Transverse colon (tissue), 4 donors: ENCODE measurements around the gene KCNA1. TPM values are rescaled to one million over a fixed set of nuclear protein-coding genes. Genes with fewer than 3 reads are reported as not detected.

Experiments
- DNase-seq: peaks from one replicate; pipeline ENCODE4 v3.0.0-alpha.2; 2019
- H3K27ac ChIP-seq, 4 donors: fragments of 200-600 bp; sonication (generic); 2 replicates each; pipeline ENCODE4 v1.5.1; 2016 to 2018; ENCODE audit warnings: inconsistent platforms in 4 of 4
- H3K27me3 ChIP-seq: fragments of 200-600 bp; sonication (generic); 2 replicates; pipeline ENCODE4 v1.5.1; 2017; ENCODE audit warnings: inconsistent platforms
- H3K36me3 ChIP-seq, 4 donors: fragments of 200-600 bp; sonication (generic); 2 replicates each; pipeline ENCODE4 v1.5.1; 2017 to 2019; ENCODE audit warnings: inconsistent platforms in 4 of 4
- H3K4me1 ChIP-seq, 4 donors: fragments of 200-600 bp; sonication (generic); 2 replicates each; pipeline ENCODE4 v1.5.1; 2017 to 2020; ENCODE audit warnings: inconsistent platforms in 4 of 4
- H3K4me3 ChIP-seq, 4 donors: fragments of 200-600 bp; sonication (generic); 1 replicate in 1 of 4; 2 replicates in 3 of 4; pipeline versions ENCODE4 v1.5.1 to v1.6.1; 2017 to 2019; ENCODE audit warnings: inconsistent platforms in 4 of 4
- H3K9me3 ChIP-seq, 2 donors: fragments of 200-600 bp; sonication (generic); 2 replicates each; pipeline ENCODE4 v1.5.1; 2017 to 2019; ENCODE audit warnings: inconsistent platforms in 2 of 2
- EP300 ChIP-seq: sonication (generic); formaldehyde crosslinking; IDR thresholded peaks from one replicate; pipeline ENCODE4 v1.6.1; 2017; ENCODE audit warnings: antibody characterized with exemption, low read depth
- POLR2A ChIP-seq: fragments of 450-650 bp; IDR thresholded peaks from one replicate; pipeline ENCODE4 v1.6.1; 2016; ENCODE audit warnings: antibody characterized with exemption, mild to moderate bottlenecking, moderate library complexity
- POLR2AphosphoS5 ChIP-seq, 3 donors: sonication (generic); formaldehyde crosslinking; IDR thresholded peaks; one replicate each; pipeline ENCODE4 v1.6.1; 2016; ENCODE audit warnings: antibody characterized with exemption in 3 of 3
- WGBS, 2 donors: methylation state at CpG; one replicate each; pipeline ENCODE4 v1.1.5; 2018; ENCODE audit warnings: low coverage in 1 of 2; 5-methylcytosine and 5-hydroxymethylcytosine counted together
- in situ Hi-C, 4 donors: fragments of 200-750 bp; cut with MboI; loops; one replicate each; pipeline versions ENCODE4 v1.15.0 to v1.15.1; 2017; ENCODE audit warnings: low sequenced_read_pairs in 3 of 4, low pct_ligation_motif_present in 1 of 4, low pct_unique_long_range_greater_than_20kb in 1 of 4
- intact Hi-C: fragments of 100-400 bp; cut with DNase I; formaldehyde crosslinking; loops from one replicate; pipeline ENCODE4 v1.15.1; 2023; ENCODE audit warnings: low total_unique reads
- total RNA-seq, 4 donors: library from RNA; depleted of rRNA; stranded (reverse); fragments of >200 nt; gene quantifications; one replicate each; pipeline ENCODE4 v1.1.0, GENCODE V29; 2016
- TF ChIP-seq, protein P1 (sequence below), 5 experiments: fragments of 200-600 bp in 3 of 5; fragments of 450-650 bp in 2 of 5; sonication (generic) in 3 of 5; IDR thresholded peaks; 1 replicate in 2 of 5; 2 replicates in 3 of 5; pipeline ENCODE4 v1.5.1; 2016 to 2017; ENCODE audit warnings: antibody characterized with exemption in 5 of 5, inconsistent platforms in 3 of 5, mild to moderate bottlenecking in 2 of 5, moderate library complexity in 1 of 5

Gene KCNA1
- total RNA-seq, 4 donors from 2014 or later, result 0.32 to 0.75 (median 0.41) TPM; not detected in 1

DNA sequence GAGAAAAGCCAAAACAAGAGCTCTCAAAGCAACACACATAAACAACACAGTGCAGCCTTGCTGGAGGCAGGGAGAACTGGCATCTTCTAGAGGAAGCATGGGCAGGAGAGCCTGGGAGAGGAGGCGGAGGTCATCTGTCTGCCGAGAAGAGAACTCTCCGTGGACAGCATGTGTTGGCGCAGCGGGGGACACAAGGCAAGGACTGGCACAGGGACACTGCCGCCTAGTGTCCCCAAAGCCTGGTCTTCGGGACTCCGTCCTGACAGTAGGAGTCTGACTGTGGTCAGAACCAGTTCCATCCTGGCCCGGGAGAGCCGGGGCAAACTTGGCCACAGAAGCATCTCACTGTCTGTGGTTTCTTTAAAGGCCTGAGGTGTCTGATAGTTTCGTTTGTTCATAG is 47.3 kb downstream of the KCNA1 start:
- intact Hi-C loops, result no loop called here
- in situ Hi-C loops, result no loop called here
- H3K27me3 ChIP-seq, result peaks cover 47% of the 10 kb centered on the region

DNA sequence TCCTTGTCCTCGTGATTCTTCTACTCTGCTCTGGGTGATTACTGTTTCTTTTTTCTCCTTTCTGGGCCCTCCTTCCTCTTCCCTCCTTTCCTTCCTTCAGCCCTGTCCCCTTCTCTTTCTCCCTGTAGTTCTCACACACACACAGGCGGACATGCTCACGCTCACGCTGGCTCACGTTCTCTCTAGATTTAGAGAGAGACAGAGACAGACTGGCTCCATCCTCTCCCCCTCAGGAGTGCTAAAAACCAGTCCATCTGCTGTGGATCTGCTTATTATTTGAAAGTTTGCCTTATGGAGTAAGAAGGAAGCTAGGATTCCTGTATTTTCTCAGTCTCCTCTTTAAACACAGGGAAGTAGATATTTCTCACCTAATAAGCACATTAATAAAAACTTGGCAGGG is 48.1 kb downstream of the KCNA1 start:
- Histone ChIP-seq H3K27ac (no peak overlapping the region), H3K36me3 (no peaks in the 10 kb centered on the region), H3K27me3 (peaks cover 45% of the 10 kb centered on the region), H3K4me1 (no peaks in the 10 kb centered on the region), H3K4me3 (no peak overlapping the region), H3K9me3 (no peaks in the 10 kb centered on the region)
- 72 to 82% methylated on average over 5 of the region's 5 CpGs for WGBS, 2 donors
- intact Hi-C loops (no loop called here), in situ Hi-C loops (no loop called here)
- no peak for DNase-seq
- TF ChIP-seq, protein P1, sequence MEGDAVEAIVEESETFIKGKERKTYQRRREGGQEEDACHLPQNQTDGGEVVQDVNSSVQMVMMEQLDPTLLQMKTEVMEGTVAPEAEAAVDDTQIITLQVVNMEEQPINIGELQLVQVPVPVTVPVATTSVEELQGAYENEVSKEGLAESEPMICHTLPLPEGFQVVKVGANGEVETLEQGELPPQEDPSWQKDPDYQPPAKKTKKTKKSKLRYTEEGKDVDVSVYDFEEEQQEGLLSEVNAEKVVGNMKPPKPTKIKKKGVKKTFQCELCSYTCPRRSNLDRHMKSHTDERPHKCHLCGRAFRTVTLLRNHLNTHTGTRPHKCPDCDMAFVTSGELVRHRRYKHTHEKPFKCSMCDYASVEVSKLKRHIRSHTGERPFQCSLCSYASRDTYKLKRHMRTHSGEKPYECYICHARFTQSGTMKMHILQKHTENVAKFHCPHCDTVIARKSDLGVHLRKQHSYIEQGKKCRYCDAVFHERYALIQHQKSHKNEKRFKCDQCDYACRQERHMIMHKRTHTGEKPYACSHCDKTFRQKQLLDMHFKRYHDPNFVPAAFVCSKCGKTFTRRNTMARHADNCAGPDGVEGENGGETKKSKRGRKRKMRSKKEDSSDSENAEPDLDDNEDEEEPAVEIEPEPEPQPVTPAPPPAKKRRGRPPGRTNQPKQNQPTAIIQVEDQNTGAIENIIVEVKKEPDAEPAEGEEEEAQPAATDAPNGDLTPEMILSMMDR (IDR thresholded peaks at IDR 0.05), result no peak
- TF ChIP-seq EP300 (no peak), POLR2A (no peak), POLR2AphosphoS5 (IDR thresholded peaks at IDR 0.05) (no peak)

More for the DNA sequence above, 47.3 kb downstream of the KCNA1 start:
- H3K36me3 ChIP-seq, result no peaks in the 10 kb centered on the region
- DNase-seq, result no peak
- H3K4me1 ChIP-seq, result no peaks in the 10 kb centered on the region
- no peak overlapping the region for H3K4me3 ChIP-seq
- WGBS, 2 donors, result 60 to 77% methylated on average over 1 to 11 of the region's 11 CpGs
- H3K9me3 ChIP-seq, result no peaks in the 10 kb centered on the region
- TF ChIP-seq, protein P1 (IDR thresholded peaks at IDR 0.05), result no peak
- TF ChIP-seq POLR2AphosphoS5 (IDR thresholded peaks at IDR 0.05) (no peak), EP300 (no peak), POLR2A (no peak)
- H3K27ac ChIP-seq, result no peak overlapping the region

DNA sequence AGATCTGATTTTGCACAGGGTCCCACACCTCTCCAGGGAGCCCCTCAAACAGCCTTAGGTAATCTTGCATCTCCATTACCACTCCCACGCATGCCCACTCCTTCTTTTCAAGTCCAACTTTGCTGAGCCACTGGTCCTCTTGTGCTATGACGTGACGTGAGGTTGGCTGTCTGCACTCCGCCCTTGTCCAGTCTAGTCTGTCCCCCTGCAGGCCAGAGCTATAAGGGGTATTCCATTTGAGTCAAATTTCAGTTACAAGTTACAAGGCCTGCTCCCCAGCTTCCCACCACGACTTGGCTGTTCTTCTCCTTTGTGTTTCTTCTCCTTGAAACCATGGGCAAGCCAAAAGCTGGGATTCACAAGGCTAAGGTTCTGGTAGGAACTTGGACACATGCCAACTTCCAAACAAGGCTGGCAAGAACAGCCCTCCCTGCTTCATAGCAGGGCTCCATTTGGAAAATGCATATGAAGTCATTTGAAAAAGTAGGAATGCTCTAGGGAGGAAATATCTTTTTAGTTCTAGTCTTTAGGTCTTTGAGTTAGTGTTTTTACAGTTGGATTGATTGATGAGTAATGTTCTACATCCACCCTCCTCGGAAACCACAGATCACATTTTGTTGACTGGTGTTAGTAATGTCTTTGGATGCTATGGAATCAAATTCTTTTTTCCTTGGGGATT is 49.1 kb downstream of the KCNA1 start:
- no peaks in the 10 kb centered on the region for H3K9me3 ChIP-seq
- in situ Hi-C loops, result no loop called here

DNA sequence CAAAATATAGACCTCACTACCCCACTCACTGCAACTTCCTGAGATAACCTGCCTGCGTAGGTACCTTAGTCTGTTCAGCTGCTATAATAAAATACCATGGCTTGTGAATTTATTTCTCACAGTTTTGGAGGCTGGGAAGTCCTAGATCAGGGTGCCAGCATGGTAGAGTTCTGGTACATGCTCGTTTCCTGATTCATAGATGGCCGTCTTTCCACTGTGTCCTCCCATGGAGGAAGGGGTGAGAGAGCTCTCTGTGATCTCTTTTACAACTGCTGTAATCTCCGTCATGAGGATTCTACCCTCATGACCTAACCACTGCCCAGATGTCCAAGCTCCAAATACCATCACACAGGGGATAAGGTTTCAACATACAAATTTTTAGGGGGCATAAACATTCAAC is 49.7 kb downstream of the KCNA1 start:
- Histone ChIP-seq H3K9me3 (no peaks in the 10 kb centered on the region), H3K4me3 (no peak overlapping the region), H3K36me3 (no peaks in the 10 kb centered on the region), H3K4me1 (no peaks in the 10 kb centered on the region), H3K27me3 (peaks cover 43% of the 10 kb centered on the region), H3K27ac (peak overlapping the region in 1 of 4 donors; percentile 34)
- in situ Hi-C loops (no loop called here), intact Hi-C loops (no loop called here)
- no peak for DNase-seq
- TF ChIP-seq, protein P1 (IDR thresholded peaks at IDR 0.05), result no peak
- TF ChIP-seq EP300 (no peak), POLR2A (no peak), POLR2AphosphoS5 (IDR thresholded peaks at IDR 0.05) (no peak)
- 79 to 82% methylated on average over 2 to 4 of the region's 4 CpGs for WGBS, 2 donors

More for the DNA sequence above, 49.1 kb downstream of the KCNA1 start:
- no peaks in the 10 kb centered on the region for H3K4me1 ChIP-seq
- no peak for DNase-seq
- H3K36me3 ChIP-seq, result no peaks in the 10 kb centered on the region
- intact Hi-C loops, result no loop called here
- H3K27me3 ChIP-seq, result peaks cover 43% of the 10 kb centered on the region
- WGBS, 2 donors, result 73 to 82% methylated on average over 3 to 6 of the region's 6 CpGs
- TF ChIP-seq POLR2AphosphoS5 (IDR thresholded peaks at IDR 0.05), result no peak
- TF ChIP-seq EP300, result no peak
- no peak for TF ChIP-seq POLR2A
- TF ChIP-seq, protein P1 (IDR thresholded peaks at IDR 0.05), result no peak
- no peak overlapping the region for H3K4me3 ChIP-seq
- no peak overlapping the region for H3K27ac ChIP-seq
